ENCODE data around the gene DHRS7C. TPM values are rescaled to one million over a fixed set of nuclear protein-coding genes. Genes with fewer than 3 reads are reported as not detected.

Gene DHRS7C
- polyA plus RNA-seq, 1 donor (not counting 4 experiments of a cell fraction or from before 2014, with no cell fraction given) = not detected

- FAIRE-seq (no peak), DNase-seq (ENCODE audit: low read depth, low spot score) (no peak)
- Histone ChIP-seq H3K27ac (ENCODE audit: control insufficient read depth, insufficient read depth, low read length) (no peak overlapping the region), H3K4me2 (ENCODE audit: control insufficient read depth, extremely low read depth, insufficient read depth, low read depth, low read length) (no peak overlapping the region), H3K9me1 (ENCODE audit: control insufficient read depth, extremely low read depth, insufficient read depth, low read length) (no peaks in the 10 kb centered on the region), H3K27me3 (ENCODE audit: control insufficient read depth, extremely low read depth, insufficient read depth, low read length) (no peaks in the 10 kb centered on the region), H3K79me2 (ENCODE audit: control insufficient read depth, insufficient read depth, low read length) (no peaks in the 10 kb centered on the region), H3K9me3 (ENCODE audit: control insufficient read depth, low read depth, low read length) (no peaks in the 10 kb centered on the region), H3K36me3 (ENCODE audit: control insufficient read depth in 2 of 2, extremely low read depth in 1 of 2, insufficient read depth in 2 of 2, low read length in 2 of 2) (no peaks in the 10 kb centered on the region), H3K9ac (ENCODE audit: control insufficient read depth, extremely low read depth, insufficient read depth, low read length) (no peak overlapping the region), H3K4me1 (ENCODE audit: control insufficient read depth, extremely low read depth, insufficient read depth, low read length) (no peaks in the 10 kb centered on the region), H3K4me3 (ENCODE audit: control insufficient read depth in 2 of 3, extremely low read depth in 1 of 3, insufficient read depth in 2 of 3, low read depth in 1 of 3, low read length in 3 of 3) (no peak overlapping the region), H2AFZ (ENCODE audit: control insufficient read depth, low read length) (no peak overlapping the region), H4K20me1 (ENCODE audit: control insufficient read depth, extremely low read depth, insufficient read depth, low read length) (no peaks in the 10 kb centered on the region)
- dilution Hi-C loops (cut with MboI; ENCODE audit: extremely low pct_ligation_motif_present, low sequenced_read_pairs) = no loop called here
- TF ChIP-seq CTCF (optimal IDR thresholded peaks at IDR 0.05 in 1 of 3, IDR thresholded peaks at IDR 0.05 in 1 of 3, conservative IDR thresholded peaks at IDR 0.05 in 1 of 3; ENCODE audit: extremely low read depth in 1 of 3, insufficient read depth in 2 of 3, low read length in 3 of 3) = no peak
- no peak for TF ChIP-seq EZH2 (IDR thresholded peaks at IDR 0.05; ENCODE audit: low read length)
Measured at GRCh38 chr17:9755083-9755482, 36.3 kb downstream of the DHRS7C start.

GRCh38 chr17:9750524-9750923, 40.9 kb downstream of the DHRS7C start:
- DNase-seq (ENCODE audit: low read depth, low spot score) (no peak), FAIRE-seq (no peak)
- H3K9ac ChIP-seq (ENCODE audit: control insufficient read depth, extremely low read depth, insufficient read depth, low read length) = no peak overlapping the region
- no peaks in the 10 kb centered on the region for H3K36me3 ChIP-seq (ENCODE audit: control insufficient read depth in 2 of 2, extremely low read depth in 1 of 2, insufficient read depth in 2 of 2, low read length in 2 of 2)
- H3K79me2 ChIP-seq (ENCODE audit: control insufficient read depth, insufficient read depth, low read length) = no peaks in the 10 kb centered on the region
- no peak overlapping the region for H3K4me2 ChIP-seq (ENCODE audit: control insufficient read depth, extremely low read depth, insufficient read depth, low read depth, low read length)
- no peak overlapping the region for H2AFZ ChIP-seq (ENCODE audit: control insufficient read depth, low read length)
- H3K27me3 ChIP-seq (ENCODE audit: control insufficient read depth, extremely low read depth, insufficient read depth, low read length) = no peaks in the 10 kb centered on the region
- no peak overlapping the region for H3K4me3 ChIP-seq (ENCODE audit: control insufficient read depth in 2 of 3, extremely low read depth in 1 of 3, insufficient read depth in 2 of 3, low read depth in 1 of 3, low read length in 3 of 3)
- no peaks in the 10 kb centered on the region for H4K20me1 ChIP-seq (ENCODE audit: control insufficient read depth, extremely low read depth, insufficient read depth, low read length)
- H3K27ac ChIP-seq (ENCODE audit: control insufficient read depth, insufficient read depth, low read length) = no peak overlapping the region
- no peaks in the 10 kb centered on the region for H3K9me3 ChIP-seq (ENCODE audit: control insufficient read depth, low read depth, low read length)
- dilution Hi-C loops (cut with MboI; ENCODE audit: extremely low pct_ligation_motif_present, low sequenced_read_pairs) = no loop called here
- no peaks in the 10 kb centered on the region for H3K9me1 ChIP-seq (ENCODE audit: control insufficient read depth, extremely low read depth, insufficient read depth, low read length)
- no peak for TF ChIP-seq CTCF (optimal IDR thresholded peaks at IDR 0.05 in 1 of 3, IDR thresholded peaks at IDR 0.05 in 1 of 3, conservative IDR thresholded peaks at IDR 0.05 in 1 of 3; ENCODE audit: extremely low read depth in 1 of 3, insufficient read depth in 2 of 3, low read length in 3 of 3)
- no peaks in the 10 kb centered on the region for H3K4me1 ChIP-seq (ENCODE audit: control insufficient read depth, extremely low read depth, insufficient read depth, low read length)
